Measurements from ENCODE around the gene KCNJ4.

KCNJ4 gene

DNA sequence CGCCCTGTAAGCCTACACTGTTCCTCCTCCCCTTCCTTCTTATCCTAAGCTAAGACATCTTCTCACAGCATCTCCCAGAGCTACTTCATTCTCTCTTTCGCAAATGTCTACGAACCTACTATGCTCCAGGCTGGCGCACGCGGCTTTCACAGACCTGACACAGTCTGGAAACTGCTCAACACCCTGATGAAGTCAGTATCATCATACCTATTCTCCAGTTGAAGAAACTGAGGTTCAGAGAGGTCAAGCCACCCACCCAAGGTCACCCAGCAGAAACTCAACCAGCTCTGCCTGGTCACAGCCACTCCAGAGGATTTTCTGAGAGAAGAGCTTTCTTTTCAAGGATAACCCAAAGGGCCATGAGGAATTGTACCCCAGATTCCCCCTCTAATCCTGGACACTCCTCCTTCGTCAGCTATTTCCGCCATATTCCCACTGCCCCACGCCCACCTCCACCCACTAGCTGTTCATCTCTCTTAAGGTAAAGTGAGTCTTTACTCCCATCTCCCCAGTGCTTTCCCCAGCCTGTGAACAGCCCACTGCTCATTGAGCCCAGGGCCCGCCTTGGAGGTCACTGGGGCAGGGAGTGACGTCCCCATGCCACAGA, 1.8 kb downstream of the KCNJ4 start:
- DNase-seq (ENCODE audit: insufficient read length, low spot score) (no peak), FAIRE-seq (no peak)
- TF ChIP-seq POLR2A (IDR thresholded peaks at IDR 0.05; ENCODE audit: low read depth, low read length): no peak

- no peak for TF ChIP-seq POLR2A (IDR thresholded peaks at IDR 0.05; ENCODE audit: low read depth, low read length)
- peak; percentile 67 for DNase-seq (ENCODE audit: insufficient read length, low spot score)
Measured at GRCh38 chr22:38452373-38453065, 2.5 kb downstream of the KCNJ4 start.

DNA sequence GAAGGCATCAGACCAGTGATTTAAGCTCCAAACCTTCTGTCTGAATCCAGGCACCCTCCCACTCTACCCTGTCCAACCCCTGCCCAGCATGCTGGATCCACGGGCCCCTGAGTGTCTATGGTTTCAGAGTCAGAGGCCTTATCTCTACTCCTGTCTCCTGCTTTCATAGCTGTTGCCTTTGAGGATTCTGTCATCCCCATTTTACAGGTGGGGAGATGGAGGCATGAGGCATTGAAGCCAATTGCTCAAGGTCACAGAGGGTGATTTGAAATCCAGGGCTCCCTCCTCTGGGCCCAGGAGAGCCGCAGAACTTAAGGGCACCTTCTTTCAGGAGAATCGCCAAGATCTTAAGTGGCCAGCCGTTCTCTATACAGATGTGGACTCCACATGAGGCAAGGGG, 3.1 kb downstream of the KCNJ4 start:
- FAIRE-seq: no peak
- DNase-seq (ENCODE audit: insufficient read length, low spot score): no peak
- TF ChIP-seq POLR2A (IDR thresholded peaks at IDR 0.05; ENCODE audit: low read depth, low read length): no peak

More at GRCh38 chr22:38452373-38453065, 2.5 kb downstream of the KCNJ4 start:
- FAIRE-seq: no peak

GRCh38 chr22:38451404-38451803, 3.6 kb downstream of the KCNJ4 start:
- no peak for DNase-seq (ENCODE audit: insufficient read length, low spot score)
- FAIRE-seq: no peak
- no peak for TF ChIP-seq POLR2A (IDR thresholded peaks at IDR 0.05; ENCODE audit: low read depth, low read length)

- TF ChIP-seq POLR2A (IDR thresholded peaks at IDR 0.05; ENCODE audit: low read depth, low read length): no peak
- no peak for FAIRE-seq
- no peak for DNase-seq (ENCODE audit: insufficient read length, low spot score)
Measured at GRCh38 chr22:38450234-38450797, 4.7 kb downstream of the KCNJ4 start.

DNA sequence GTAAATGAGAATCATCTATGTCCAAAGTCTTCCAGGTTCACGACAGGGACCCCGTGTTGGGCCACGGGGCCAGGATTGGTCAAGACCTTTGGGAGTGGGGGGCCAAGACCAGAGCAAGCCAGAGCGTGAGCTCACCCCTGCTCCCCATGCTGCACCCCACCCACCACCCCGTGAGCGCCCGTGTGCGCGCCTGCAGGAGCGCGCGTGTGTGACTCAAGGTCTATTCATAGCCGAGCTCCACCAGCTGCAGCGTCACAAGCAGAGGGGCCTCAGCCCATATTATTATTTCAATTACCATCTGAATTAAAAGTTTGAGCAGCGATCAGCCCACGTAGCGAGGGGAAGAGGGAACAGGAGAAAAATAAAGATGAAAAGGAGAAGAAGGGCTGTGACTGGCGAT, 5.2 kb downstream of the KCNJ4 start:
- no peak for DNase-seq (ENCODE audit: insufficient read length, low spot score)
- TF ChIP-seq POLR2A (IDR thresholded peaks at IDR 0.05; ENCODE audit: low read depth, low read length): no peak
- no peak for FAIRE-seq

DNA sequence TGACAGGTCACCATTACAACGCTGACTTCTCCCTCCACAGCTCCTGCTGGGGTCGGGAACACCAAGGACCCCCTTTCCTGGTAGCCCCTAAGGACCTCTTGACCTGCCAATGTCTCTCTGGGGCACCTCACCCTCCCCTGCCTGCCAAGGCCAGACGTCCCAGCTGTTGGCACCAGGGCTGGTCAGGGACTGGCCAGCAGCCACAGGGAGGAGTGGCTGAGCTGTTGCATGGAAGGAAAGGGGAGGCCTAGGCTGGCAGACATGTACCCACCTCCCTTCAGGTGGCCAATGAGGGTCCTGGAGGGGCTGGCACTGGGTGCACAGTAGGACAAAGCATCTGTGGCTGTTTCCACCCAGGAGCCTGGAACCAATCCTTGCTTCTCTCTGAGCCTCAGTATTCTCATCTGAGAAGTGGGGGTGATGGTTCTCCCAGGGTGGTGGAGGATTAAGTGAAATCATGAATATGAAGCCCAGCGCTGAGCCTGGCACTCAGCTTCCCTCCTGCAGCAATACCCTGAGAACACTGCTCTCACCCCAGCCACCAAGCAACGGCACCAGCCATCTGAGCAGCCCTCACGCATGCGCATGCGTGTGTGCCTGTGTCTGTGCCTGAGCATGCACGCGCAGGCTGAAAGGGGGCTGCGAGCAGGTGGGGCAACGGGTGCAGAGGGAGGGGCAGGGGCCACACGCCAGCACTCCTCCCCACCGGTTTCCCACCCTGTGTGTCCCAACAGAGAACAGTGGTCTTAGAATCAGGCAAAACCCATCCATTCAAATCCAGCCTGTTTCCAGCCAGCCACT, 5.9 kb downstream of the KCNJ4 start:
- DNase-seq (ENCODE audit: insufficient read length, low spot score) (no peak), FAIRE-seq (no peak)
- no peak for TF ChIP-seq POLR2A (IDR thresholded peaks at IDR 0.05; ENCODE audit: low read depth, low read length)

- DNase-seq (ENCODE audit: insufficient read length, low spot score) (no peak), FAIRE-seq (no peak)
- no peak for TF ChIP-seq POLR2A (IDR thresholded peaks at IDR 0.05; ENCODE audit: low read depth, low read length)
Measured at GRCh38 chr22:38446018-38446601, 8.9 kb downstream of the KCNJ4 start.

- FAIRE-seq (no peak), DNase-seq (ENCODE audit: insufficient read length, low spot score) (no peak)
- TF ChIP-seq POLR2A (IDR thresholded peaks at IDR 0.05; ENCODE audit: low read depth, low read length): no peak
Measured at GRCh38 chr22:38444783-38445182, 10.2 kb downstream of the KCNJ4 start.

DNA sequence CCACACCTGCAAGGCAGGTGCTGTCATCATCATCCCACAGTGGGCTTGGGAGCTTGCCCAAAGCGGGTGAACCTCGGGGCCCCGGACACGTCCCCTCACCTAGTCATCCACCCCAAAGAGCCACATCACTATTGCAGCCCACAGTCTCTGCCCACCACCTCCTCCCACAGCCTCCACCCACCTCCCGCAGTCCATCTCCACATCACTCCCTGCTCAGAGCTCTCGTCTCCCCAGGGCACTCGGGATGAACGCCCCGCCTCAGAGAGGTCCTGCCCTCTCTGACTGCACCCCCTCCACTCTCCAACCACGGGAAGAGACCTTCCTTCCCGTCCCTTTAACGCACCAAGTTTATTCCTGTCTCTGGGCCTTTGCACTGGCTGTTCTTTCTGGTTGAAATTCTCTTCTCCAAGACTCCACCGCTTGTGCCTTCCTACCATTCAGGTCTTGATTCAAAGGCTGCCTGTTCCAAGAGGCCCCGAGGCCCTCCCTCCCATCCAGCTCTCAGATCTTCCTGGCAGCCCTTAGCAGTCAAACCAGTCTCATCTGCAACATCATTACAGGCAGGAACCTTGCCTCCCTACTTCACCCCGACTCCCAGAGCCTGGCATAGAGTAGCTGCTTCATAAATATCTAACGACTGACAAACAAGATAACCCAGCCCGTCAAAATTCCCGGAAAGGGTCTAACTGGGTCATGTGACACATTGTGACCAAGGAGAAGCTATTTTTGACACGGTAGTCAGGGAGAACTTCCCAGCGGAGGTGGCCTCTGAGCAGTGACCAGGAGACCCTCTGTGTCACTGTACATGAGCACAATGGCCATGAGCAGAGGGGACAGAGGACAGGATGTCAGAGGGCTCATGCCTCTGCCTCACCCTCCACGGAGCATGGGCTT, 11.1 kb downstream of the KCNJ4 start:
- FAIRE-seq (no peak), DNase-seq (ENCODE audit: insufficient read length, low spot score) (no peak)

GRCh38 chr22:38442967-38443627, 11.9 kb downstream of the KCNJ4 start:
- DNase-seq (ENCODE audit: insufficient read length, low spot score) (no peak), FAIRE-seq (no peak)
- no peak for TF ChIP-seq POLR2A (IDR thresholded peaks at IDR 0.05; ENCODE audit: low read depth, low read length)

More for the DNA sequence above, 11.1 kb downstream of the KCNJ4 start:
- TF ChIP-seq POLR2A (IDR thresholded peaks at IDR 0.05; ENCODE audit: low read depth, low read length): no peak

GRCh38 chr22:38441620-38442287, 13.2 kb downstream of the KCNJ4 start:
- DNase-seq (ENCODE audit: insufficient read length, low spot score) (no peak), FAIRE-seq (no peak)
- TF ChIP-seq POLR2A (IDR thresholded peaks at IDR 0.05; ENCODE audit: low read depth, low read length): no peak

Data from H54 (cell line).